HL-60/S4 treated with phorbol 12-myristate 13-acetate at 8.2 ng/mL for 4 days and 3 days (cell line): ENCODE measurements around the gene ZC2HC1B.

Experiments used
- in situ Hi-C: fragments of 300-500 bp; cut with MboI; formaldehyde crosslinking; loops from 2 replicates; pipeline ENCODE4 v1.15.0; 2022; ENCODE audit warnings: low sequenced_read_pairs

Gene ZC2HC1B

GRCh38 chr6:143928853-143929252 is 64.6 kb downstream of the ZC2HC1B start:
- in situ Hi-C loops: no loop called here

- in situ Hi-C loops: no loop called here
Measured at GRCh38 chr6:143929975-143930374, 65.7 kb downstream of the ZC2HC1B start.

GRCh38 chr6:143934331-143934730 is 70.1 kb downstream of the ZC2HC1B start:
- in situ Hi-C loops: no loop called here

- in situ Hi-C loops: no loop called here
Measured at GRCh38 chr6:143934867-143935266, 70.6 kb downstream of the ZC2HC1B start.

GRCh38 chr6:143936347-143936746 is 72.1 kb downstream of the ZC2HC1B start:
- in situ Hi-C loops: no loop called here

GRCh38 chr6:143936778-143937667 is 72.7 kb downstream of the ZC2HC1B start:
- in situ Hi-C loops: no loop called here

GRCh38 chr6:143937668-143937970 is 73.3 kb downstream of the ZC2HC1B start:
- in situ Hi-C loops: no loop called here

- in situ Hi-C loops: no loop called here
Measured at GRCh38 chr6:143939364-143939763, 75.1 kb downstream of the ZC2HC1B start.

GRCh38 chr6:143940011-143940597 is 75.8 kb downstream of the ZC2HC1B start:
- in situ Hi-C loops: no loop called here

GRCh38 chr6:143941852-143942627 is 77.8 kb downstream of the ZC2HC1B start:
- in situ Hi-C loops: no loop called here

GRCh38 chr6:143948208-143948607 is 83.9 kb downstream of the ZC2HC1B start:
- in situ Hi-C loops: no loop called here

- in situ Hi-C loops: no loop called here
Measured at GRCh38 chr6:143949535-143949934, 85.3 kb downstream of the ZC2HC1B start.

- in situ Hi-C loops: no loop called here
Measured at GRCh38 chr6:143949962-143950361, 85.7 kb downstream of the ZC2HC1B start.

- in situ Hi-C loops: no loop called here
Measured at GRCh38 chr6:143950875-143951274, 86.6 kb downstream of the ZC2HC1B start.

- in situ Hi-C loops: no loop called here
Measured at GRCh38 chr6:143952060-143952778, 87.9 kb downstream of the ZC2HC1B start.

- in situ Hi-C loops: no loop called here
Measured at GRCh38 chr6:143952947-143953701, 88.8 kb downstream of the ZC2HC1B start.

- in situ Hi-C loops: no loop called here
Measured at GRCh38 chr6:143953922-143954321, 89.6 kb downstream of the ZC2HC1B start.

- in situ Hi-C loops: no loop called here
Measured at GRCh38 chr6:143955971-143956370, 91.7 kb downstream of the ZC2HC1B start.

- in situ Hi-C loops: no loop called here
Measured at GRCh38 chr6:143957679-143958274, 93.5 kb downstream of the ZC2HC1B start.

- in situ Hi-C loops: no loop called here
Measured at GRCh38 chr6:143958839-143959399, 94.6 kb downstream of the ZC2HC1B start.
